Lower leg skin (tissue), 3 donors: Measurements from ENCODE around the gene FOXK1.

Experiments used
- CTCF ChIP-seq, 3 donors: fragments of 450-650 bp; IDR thresholded peaks; one replicate each; pipeline ENCODE4 v1.5.1; 2016; ENCODE audit warnings: antibody characterized with exemption in 3 of 3, mild to moderate bottlenecking in 3 of 3, moderate library complexity in 2 of 3
- POLR2A ChIP-seq, 2 donors: fragments of 450-650 bp; IDR thresholded peaks; one replicate each; pipeline ENCODE4 v1.6.1; 2016 to 2017; ENCODE audit warnings: antibody characterized with exemption in 2 of 2, mild to moderate bottlenecking in 1 of 2, moderate library complexity in 1 of 2

- TF ChIP-seq POLR2A (IDR thresholded peaks at IDR 0.05) (no peak), CTCF (IDR thresholded peaks at IDR 0.05) (no peak)
Measured at GRCh38 chr7:4820405-4820966, 138.4 kb downstream of the FOXK1 start.
